ENCODE results near the gene KCTD12.

KCTD12 gene

GRCh38 chr13:76853921-76854608, 32.1 kb downstream of the KCTD12 start:
- no peak for DNase-seq (ENCODE audit: low spot score)

- no peak for DNase-seq (ENCODE audit: low spot score)
These were observed 32.7 kb downstream of the KCTD12 start for GRCh38 chr13:76853481-76853880.

DNA sequence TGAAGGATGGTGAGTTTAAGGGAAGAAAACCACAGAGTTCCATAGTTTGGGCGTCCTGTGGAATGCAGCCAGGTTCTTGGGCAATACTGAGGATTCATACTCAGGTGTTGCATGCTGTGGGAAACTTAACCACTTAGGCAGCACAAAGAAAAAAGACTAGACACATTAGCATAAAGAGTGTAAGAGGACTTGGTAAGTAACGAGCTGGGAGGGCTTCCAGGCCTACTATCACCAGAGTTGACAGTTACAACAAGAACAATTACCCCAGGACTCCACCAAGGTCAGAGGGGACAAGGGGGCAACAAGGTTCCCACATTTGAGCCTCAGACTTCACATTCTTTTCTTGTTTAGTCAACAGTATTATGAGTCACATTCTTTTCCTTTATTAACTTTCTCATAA, 33.2 kb downstream of the KCTD12 start:
- no peak for DNase-seq (ENCODE audit: low spot score)

- no peak for DNase-seq (ENCODE audit: low spot score)
These were observed 34.2 kb downstream of the KCTD12 start for GRCh38 chr13:76851961-76852360.

DNA sequence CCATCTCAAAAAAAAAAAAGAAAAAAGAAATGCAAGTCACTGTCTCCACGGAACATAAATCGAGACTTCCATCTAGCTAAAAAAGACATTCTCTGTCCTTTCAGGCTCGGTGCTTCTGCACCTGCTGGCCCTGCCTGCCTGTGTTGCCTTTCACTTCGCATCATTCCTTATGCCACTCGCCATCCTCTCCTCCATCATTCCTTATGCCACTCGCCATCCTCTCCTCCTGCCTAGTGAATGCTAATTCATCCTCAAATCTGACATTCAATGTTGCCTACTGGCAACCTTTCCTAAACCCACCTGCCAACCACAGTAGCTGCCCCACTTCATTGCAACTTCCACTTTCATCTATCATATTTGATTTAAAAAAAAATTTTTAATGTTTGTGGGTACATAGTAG, 36.7 kb downstream of the KCTD12 start:
- DNase-seq (ENCODE audit: low spot score) = no peak

GRCh38 chr13:76848596-76848995, 37.6 kb downstream of the KCTD12 start:
- DNase-seq (ENCODE audit: low spot score) = no peak

DNA sequence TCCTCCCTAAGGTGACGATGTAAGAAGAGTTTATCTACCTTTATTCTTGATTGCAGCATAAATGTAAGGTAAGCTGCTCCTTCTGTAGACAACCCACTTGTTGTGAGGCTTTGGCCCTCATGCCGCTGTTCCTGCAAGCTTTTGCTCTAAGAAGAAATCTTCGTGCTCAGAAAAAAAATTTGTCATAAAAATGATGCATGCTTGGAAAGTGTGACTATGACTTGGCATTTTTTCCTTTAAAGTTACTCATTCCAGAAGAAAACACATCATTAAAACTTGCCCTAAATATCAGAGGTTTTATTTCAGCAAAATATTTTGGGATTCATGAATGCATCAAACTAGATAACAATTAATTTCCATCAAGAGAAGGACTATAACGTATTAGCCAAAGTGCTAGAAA, 39.8 kb downstream of the KCTD12 start:
- DNase-seq (ENCODE audit: low spot score) = no peak

DNA sequence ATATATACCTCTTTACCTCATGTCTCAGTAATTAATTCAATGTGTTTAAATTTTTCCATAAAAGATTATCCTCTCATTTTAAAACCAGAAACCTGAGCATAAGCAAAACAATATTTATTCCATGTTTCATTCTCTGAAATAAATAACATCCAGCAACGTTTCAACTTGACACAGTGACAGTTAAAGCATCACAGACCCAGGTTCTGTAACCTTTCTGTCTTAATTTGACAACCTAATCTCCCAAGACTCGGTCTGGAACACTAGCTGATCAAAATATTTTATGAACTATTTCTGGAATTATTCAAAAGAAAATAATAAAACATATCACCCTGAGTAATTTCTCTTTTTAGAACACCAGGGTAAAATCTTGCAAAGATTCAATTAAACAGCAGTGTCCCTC, 40.3 kb downstream of the KCTD12 start:
- DNase-seq (ENCODE audit: low spot score) = no peak

GRCh38 chr13:76845367-76845766, 40.8 kb downstream of the KCTD12 start:
- no peak for DNase-seq (ENCODE audit: low spot score)

DNA sequence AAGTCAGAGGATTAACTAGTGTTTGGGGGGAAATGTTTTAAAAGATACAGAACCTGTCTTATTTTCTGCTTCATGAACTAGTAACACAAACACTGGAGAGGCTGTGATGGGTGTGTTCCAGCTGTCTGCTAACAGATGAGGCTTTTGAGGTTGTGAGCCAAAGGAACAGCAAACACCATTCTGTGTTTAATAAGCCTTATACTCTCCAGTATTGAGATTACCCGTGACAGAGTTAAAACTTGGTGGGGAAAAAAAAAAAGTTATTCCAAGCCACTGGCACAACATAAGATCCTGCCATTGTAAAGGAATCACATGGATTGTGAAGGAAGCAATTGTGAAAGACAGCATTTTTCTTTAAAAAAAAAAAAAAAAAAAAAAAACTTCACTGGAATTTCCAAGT, 48.4 kb downstream of the KCTD12 start:
- no peak for DNase-seq (ENCODE audit: low spot score)

- no peak for DNase-seq (ENCODE audit: low spot score)
These were observed 49.9 kb downstream of the KCTD12 start for GRCh38 chr13:76836311-76836710.

GRCh38 chr13:76833441-76833954, 52.7 kb downstream of the KCTD12 start:
- DNase-seq (ENCODE audit: low spot score) = no peak

DNA sequence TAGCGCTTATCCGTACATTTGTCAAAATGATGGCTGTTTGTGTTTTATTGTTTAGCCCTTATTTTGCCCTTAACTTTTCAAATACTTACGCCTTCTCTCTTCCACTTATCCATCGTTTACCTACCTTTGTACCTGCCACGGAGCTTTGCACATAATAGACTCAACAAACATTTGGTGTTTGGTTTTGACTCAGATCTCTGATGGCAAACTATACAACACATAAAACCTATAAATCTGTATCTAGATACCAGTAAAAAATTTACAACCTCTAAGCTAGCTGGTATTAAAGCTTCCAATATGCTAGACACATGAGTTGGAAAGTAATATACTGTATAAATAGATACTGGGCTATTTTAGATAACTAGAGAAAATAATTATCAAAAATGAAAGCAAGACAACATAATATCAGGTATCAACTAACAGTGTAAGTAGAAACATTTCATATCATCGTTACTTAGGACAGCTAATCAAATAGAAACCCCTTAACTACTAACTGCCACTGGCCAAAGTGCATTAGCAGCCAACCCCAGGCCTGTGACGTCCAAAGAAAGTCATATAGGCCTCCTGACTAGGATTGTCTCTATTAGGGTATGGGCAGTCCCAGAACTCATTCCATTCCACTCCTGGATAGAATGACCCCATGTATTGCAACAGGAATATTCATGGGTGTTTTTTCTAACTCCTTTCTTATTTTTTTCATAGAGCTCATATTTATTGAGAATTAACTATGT, 53.8 kb downstream of the KCTD12 start:
- no peak for DNase-seq (ENCODE audit: low spot score)

- no peak for DNase-seq (ENCODE audit: low spot score)
These were observed 55.4 kb downstream of the KCTD12 start for GRCh38 chr13:76830805-76831204.

Measured in CD4-positive, alpha-beta T cell treated with Interleukin-6 at 100 ng/mL for 8 hours (primary cell).